ENCODE measurements around the gene ZNF215.
"Not testable (repeated sequence)": the region's sequence is repeated elsewhere in the genome, so short reads cannot be mapped to it uniquely, and the experiment has no call there.

The ZNF215 gene

GRCh38 chr11:6926208-6927029 lies at the start of gene ZNF215:
Gene ZNF215 (plus strand): TSS chr11:6926426. CDS start chr11:6932273, 5,847 bp downstream.
- DNase-seq (ENCODE audit: low spot score) (peak; percentile 82), FAIRE-seq (peak; percentile 60)

- no peak for DNase-seq (ENCODE audit: low spot score)
- no peak for FAIRE-seq
Observed at GRCh38 chr11:6876914-6877313, 49.3 kb upstream of the ZNF215 start.

GRCh38 chr11:6882751-6883150 lies 43.5 kb upstream of the ZNF215 start:
- DNase-seq (ENCODE audit: low spot score) (no peak), FAIRE-seq (no peak)

DNA sequence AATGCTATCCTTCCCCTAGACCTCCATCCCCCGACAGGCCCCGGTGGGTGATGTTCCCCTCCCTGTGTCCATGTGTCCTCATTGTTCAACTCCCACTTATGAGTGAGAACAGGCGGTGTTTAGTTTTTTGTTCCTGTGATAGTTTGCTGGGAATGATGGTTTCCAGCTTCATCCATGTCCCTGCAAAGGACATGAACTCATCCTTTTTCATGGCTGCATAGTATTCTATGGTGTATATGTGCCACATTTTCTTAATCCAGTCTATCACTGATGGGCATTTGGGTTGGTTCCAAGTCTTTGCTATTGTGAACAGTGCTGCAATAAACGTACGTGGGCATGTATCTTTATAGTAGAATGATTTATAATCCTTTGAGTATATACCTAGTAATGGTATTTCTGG lies 38.5 kb upstream of the ZNF215 start:
- DNase-seq (ENCODE audit: low spot score); FAIRE-seq: not testable (repeated sequence)

- DNase-seq (ENCODE audit: low spot score): no peak
- FAIRE-seq: no peak
Observed at GRCh38 chr11:6888830-6889229, 37.4 kb upstream of the ZNF215 start.

DNA sequence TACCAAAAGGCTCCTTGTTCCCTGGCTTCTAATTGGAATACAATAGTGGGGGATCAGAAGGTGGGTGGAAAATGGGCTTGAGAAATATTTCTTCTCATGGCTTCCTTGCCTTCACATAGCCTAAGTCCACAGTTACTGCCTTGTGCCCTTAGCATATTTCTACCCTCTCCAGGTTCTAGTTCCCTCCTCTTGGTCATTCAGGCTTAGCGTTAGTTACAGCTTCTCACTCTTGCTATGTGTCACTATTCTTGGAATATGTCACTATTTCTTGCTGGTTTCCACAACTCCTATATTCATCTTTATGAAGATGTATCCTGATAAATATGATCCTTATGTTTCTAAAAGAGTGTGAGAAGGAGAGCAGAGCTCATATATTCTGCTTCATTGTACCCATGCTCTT lies 36.4 kb upstream of the ZNF215 start:
- no peak for FAIRE-seq
- DNase-seq (ENCODE audit: low spot score): no peak

DNA sequence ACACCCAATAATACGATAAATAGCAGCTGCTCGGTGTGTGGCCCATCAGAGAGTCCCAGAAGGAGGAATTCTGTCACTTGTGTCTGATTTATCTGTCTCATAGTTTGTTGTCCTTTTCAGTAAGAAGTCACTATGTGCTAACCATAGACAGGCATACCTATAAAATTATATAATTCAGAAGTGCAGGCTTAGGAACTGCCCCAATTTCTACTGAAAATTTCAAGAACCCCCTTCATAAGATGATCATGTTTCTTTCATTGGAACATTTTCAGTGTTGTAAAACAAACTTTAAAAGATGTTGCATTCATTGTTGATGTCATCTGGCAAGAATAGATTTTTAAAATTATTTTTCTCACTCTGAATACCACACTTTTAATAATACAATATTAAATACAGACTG lies 33.8 kb upstream of the ZNF215 start, which contains the start of gene OR2D2:
Gene OR2D2, minus strand, starts transcription at position 101 of the 400 bp plus-strand sequence. Its CDS starts 0 bp downstream, at position 101.
- no peak for FAIRE-seq
- no peak for DNase-seq (ENCODE audit: low spot score)

GRCh38 chr11:6894097-6894496 lies 32.1 kb upstream of the ZNF215 start:
- FAIRE-seq: no peak
- no peak for DNase-seq (ENCODE audit: low spot score)

GRCh38 chr11:6895010-6895409 lies 31.2 kb upstream of the ZNF215 start:
- FAIRE-seq (no peak), DNase-seq (ENCODE audit: low spot score) (no peak)

- DNase-seq (ENCODE audit: low spot score): no peak
- FAIRE-seq: no peak
Observed at GRCh38 chr11:6898911-6899310, 27.3 kb upstream of the ZNF215 start.

- DNase-seq (ENCODE audit: low spot score) (no peak), FAIRE-seq (no peak)
Observed at GRCh38 chr11:6900327-6900999, 25.8 kb upstream of the ZNF215 start.

- not testable (repeated sequence) for FAIRE-seq; DNase-seq (ENCODE audit: low spot score)
Observed at GRCh38 chr11:6904804-6905203, 21.4 kb upstream of the ZNF215 start.

DNA sequence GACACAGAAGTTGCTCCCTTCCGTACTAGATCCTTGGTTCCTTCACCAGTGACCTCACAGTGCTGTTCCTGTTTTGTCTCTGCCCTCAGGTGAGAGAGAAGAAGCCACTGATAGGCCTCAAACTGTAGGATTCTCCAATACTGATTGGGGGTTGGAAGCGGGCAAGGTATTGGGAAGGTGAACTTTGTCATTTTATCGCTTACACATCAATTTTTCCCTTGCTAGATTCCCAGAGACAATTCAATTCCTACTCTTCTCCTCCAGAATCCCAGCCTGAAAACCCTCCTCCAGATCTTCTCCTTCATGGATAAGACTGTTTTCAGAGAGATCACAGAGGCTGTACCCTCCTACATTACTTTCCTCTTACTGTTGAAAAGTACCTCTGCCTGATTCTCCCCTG lies 14.8 kb upstream of the ZNF215 start:
- FAIRE-seq: no peak
- no peak for DNase-seq (ENCODE audit: low spot score)

- no peak for FAIRE-seq
- no peak for DNase-seq (ENCODE audit: low spot score)
Observed at GRCh38 chr11:6911948-6912347, 14.3 kb upstream of the ZNF215 start.

DNA sequence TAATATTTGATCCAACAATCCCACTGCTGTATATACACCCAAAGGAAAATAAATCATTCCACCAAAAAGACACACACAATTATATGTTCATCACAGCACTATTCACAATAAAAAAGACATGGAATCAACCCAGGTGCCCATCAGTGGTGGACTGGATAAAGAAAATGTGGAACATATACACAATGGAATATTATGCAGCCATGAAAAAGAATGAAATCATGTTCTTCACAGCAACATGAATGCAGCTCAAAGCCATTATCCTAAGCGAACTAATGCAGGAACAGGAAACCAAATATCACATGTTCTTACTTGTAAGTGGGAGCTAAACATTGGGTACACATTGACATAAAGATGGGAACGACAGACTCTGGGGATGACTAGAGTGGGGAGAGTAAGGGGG lies 6.5 kb upstream of the ZNF215 start:
- FAIRE-seq (no peak), DNase-seq (ENCODE audit: low spot score) (no peak)

GRCh38 chr11:6920702-6921101 lies 5.5 kb upstream of the ZNF215 start, which contains the start of gene OR2D3:
Gene OR2D3 (plus strand): TSS chr11:6921002. CDS start chr11:6921002, 0 bp downstream.
- no peak for DNase-seq (ENCODE audit: low spot score)
- FAIRE-seq: no peak

DNA sequence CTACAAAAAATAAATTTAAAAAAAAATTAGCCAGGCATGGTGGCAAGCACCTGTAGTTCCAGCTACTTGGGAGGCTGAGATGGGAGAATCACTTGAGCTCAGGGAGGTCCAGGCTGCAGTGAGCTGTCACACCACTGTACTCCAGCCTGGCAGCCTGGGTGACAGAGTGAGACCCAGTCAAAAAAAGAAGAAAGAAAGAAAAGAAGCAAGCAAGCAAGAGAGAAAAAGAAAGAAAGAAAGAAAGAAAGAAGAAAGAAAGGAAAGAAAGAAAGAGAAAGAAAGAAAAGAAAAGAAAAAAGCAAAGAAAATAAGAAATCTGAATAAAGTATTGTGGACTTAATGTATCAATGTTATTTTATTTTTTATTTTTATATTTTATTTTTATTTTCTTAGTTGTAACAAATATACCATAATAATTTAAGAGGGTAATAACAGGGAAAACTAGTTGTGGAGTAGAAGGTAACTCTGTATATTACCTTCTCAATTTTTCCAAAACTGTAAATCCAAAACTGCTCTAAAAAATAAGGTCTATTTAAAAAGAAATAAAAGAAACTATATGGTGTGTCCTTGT lies 1.1 kb upstream of the ZNF215 start:
- FAIRE-seq: no peak
- DNase-seq (ENCODE audit: low spot score): no peak

- DNase-seq (ENCODE audit: low spot score): peak; percentile 44
- FAIRE-seq: peak; percentile 47
Observed at GRCh38 chr11:6925636-6926207, 504 bp upstream of the ZNF215 start.

DNA sequence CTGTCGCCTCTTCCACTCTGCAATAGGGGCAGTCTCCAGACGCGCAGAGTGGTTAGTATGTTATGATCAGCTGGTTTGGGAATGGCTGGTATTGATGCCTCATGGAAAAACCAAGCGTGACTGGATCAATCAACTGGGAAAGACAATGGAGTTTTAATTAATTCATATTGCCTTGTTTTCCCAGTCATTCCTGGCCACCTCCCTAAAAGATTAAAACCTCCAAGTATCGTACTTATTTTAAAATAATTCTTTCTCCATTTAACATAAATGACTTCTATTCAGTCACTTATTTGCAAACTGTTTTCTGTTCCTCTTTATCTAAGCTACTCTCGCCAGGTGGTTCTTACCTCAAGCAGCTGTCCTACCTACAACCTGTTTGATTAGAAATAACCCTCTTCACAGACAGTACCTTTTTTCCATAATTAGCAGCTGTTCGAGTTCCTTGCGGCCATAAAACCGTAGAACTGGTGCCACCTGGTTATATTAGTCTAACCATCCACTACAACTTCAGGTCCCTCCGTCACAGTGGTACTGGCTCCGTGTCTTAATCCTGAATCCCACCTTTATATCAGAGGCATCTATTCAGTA lies 898 bp downstream of the ZNF215 start:
- DNase-seq (ENCODE audit: low spot score): no peak
- no peak for FAIRE-seq

DNA sequence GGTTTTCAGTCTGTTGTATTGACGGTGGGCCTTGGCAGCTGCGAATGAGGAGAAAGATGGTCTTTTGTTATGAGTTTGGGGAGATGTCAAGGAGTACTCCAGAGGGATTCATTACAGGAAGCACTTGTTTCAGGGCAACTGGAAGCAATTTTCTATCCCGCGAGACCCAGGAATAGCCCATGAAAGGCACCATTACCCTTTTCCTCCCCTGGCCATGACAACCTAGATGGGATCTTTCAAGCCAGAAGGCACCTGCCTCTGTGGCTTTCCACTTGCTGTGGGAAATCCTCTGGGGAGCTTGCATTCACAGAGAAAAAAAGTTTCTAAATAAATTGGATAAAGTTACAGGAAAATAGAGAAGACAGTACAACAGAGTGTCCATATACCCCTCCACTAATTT lies 2.7 kb downstream of the ZNF215 start:
- FAIRE-seq: no peak

GRCh38 chr11:6931146-6931713 lies 5.0 kb downstream of the ZNF215 start:
- no peak for FAIRE-seq
- DNase-seq (ENCODE audit: low spot score): no peak

More for the DNA sequence above, 2.7 kb downstream of the ZNF215 start:
- no peak for DNase-seq (ENCODE audit: low spot score)
